ENCODE data around the gene HEXD.

HEXD gene

DNA sequence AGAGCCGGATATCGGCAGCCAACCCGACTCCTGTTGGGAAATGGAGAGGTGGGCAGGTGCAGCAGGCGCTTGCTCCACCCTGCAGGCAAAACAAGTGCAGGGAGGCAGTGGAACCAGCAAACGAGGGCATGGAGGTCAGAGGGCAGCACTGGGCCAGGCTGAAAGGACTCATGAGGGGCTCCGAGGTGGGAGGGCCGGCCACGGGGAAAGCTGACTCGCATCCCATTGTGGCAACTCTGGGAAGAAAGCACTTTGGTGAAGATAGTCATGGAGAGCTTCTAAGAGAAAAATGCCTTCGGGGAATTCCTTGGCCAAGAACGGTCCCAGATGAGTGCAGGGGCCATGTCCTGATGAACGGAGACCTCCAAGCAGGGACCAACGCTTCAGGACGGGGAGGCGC, 28.0 kb downstream of the HEXD start:
- TF ChIP-seq, protein P1, sequence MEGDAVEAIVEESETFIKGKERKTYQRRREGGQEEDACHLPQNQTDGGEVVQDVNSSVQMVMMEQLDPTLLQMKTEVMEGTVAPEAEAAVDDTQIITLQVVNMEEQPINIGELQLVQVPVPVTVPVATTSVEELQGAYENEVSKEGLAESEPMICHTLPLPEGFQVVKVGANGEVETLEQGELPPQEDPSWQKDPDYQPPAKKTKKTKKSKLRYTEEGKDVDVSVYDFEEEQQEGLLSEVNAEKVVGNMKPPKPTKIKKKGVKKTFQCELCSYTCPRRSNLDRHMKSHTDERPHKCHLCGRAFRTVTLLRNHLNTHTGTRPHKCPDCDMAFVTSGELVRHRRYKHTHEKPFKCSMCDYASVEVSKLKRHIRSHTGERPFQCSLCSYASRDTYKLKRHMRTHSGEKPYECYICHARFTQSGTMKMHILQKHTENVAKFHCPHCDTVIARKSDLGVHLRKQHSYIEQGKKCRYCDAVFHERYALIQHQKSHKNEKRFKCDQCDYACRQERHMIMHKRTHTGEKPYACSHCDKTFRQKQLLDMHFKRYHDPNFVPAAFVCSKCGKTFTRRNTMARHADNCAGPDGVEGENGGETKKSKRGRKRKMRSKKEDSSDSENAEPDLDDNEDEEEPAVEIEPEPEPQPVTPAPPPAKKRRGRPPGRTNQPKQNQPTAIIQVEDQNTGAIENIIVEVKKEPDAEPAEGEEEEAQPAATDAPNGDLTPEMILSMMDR (IDR thresholded peaks at IDR 0.05; ENCODE audit: low read depth, low read length): no peak
- no peak overlapping the region for H3K4me3 ChIP-seq (ENCODE audit: low read depth, low read length)
- in situ Hi-C loops (cut with HindIII; ENCODE audit: low sequenced_read_pairs): no loop called here
- no peak for DNase-seq (ENCODE audit: low read depth, low spot score)

DNA sequence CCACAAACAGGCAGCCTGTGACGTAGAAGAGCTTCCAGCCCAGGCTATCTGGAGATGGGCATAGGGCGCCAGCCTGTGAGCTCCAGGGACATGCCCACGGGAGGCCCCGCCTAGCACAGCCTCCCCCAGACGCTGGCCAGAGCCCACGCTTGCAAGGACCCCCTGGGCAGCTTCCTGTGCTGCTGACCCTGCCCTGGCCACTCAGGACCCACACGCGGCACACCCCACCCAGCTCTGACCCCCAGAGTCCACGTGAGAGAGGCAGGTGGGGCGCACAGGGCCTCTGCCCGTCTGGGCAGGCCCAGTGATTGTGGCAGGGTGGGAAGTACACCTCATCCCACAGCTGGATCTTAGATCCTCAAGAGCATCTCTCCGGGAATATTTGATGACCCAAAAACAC, 28.5 kb downstream of the HEXD start:
- in situ Hi-C loops (cut with HindIII; ENCODE audit: low sequenced_read_pairs): no loop called here
- no peak for DNase-seq (ENCODE audit: low read depth, low spot score)
- TF ChIP-seq, protein P1 (IDR thresholded peaks at IDR 0.05; ENCODE audit: low read depth, low read length): no peak
- H3K4me3 ChIP-seq (ENCODE audit: low read depth, low read length): no peak overlapping the region

DNA sequence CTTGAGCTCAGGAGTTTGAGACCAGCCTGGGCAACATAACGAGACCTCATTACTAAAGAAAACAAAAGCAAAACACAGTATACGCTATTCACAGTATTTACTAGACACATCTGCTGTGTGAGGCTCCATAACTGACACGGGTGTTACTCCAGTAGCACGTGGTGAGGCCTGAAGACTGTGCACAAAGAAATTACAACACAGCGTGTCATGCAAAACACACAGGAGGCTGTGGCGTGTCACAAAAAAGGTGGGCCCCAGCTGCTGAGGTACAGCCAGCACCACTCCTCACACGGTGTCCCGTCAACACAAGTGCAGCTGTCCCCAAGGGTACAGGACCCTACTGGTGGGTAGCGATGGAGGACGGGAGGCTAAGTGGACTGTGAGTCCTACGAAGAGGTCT, 29.7 kb downstream of the HEXD start:
- DNase-seq (ENCODE audit: low read depth, low spot score): no peak
- in situ Hi-C loops (cut with HindIII; ENCODE audit: low sequenced_read_pairs): no loop called here
- TF ChIP-seq, protein P1 (IDR thresholded peaks at IDR 0.05; ENCODE audit: low read depth, low read length): no peak
- H3K4me3 ChIP-seq (ENCODE audit: low read depth, low read length): no peak overlapping the region

GRCh38 chr17:82449131-82449882, 31.2 kb downstream of the HEXD start:
- in situ Hi-C loops (cut with HindIII; ENCODE audit: low sequenced_read_pairs): no loop called here
- peak overlapping the region; percentile 82 for H3K4me3 ChIP-seq (ENCODE audit: low read depth, low read length)
- DNase-seq (ENCODE audit: low read depth, low spot score): no peak
- TF ChIP-seq, protein P1 (IDR thresholded peaks at IDR 0.05; ENCODE audit: low read depth, low read length): no peak

DNA sequence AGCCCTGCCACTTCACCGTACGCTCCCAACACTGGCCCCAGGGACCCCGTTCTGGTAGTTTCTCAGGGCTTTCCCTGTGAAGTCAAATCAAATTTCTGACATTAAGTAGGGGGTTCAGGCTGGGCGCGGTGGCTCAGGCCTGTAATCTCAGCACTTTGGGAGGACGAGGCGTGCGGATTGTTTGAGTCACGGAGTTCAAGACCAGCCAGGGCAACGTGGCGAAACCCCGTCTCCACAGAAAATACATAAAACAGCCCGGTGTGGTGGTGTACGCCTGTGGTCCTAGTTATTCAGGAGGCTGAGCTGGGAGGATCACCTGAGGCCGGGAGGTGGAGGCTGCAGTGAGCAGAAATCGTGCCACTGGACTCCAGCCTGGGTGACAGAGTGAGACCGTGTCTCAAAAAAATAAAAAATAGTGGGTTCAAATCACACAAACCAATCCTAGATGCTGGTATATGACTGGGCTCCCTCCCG, 31.8 kb downstream of the HEXD start:
- no peak for DNase-seq (ENCODE audit: low read depth, low spot score)
- in situ Hi-C loops (cut with HindIII; ENCODE audit: low sequenced_read_pairs): no loop called here
- H3K4me3 ChIP-seq (ENCODE audit: low read depth, low read length): peak overlapping the region; percentile 82
- TF ChIP-seq, protein P1 (IDR thresholded peaks at IDR 0.05; ENCODE audit: low read depth, low read length): no peak

DNA sequence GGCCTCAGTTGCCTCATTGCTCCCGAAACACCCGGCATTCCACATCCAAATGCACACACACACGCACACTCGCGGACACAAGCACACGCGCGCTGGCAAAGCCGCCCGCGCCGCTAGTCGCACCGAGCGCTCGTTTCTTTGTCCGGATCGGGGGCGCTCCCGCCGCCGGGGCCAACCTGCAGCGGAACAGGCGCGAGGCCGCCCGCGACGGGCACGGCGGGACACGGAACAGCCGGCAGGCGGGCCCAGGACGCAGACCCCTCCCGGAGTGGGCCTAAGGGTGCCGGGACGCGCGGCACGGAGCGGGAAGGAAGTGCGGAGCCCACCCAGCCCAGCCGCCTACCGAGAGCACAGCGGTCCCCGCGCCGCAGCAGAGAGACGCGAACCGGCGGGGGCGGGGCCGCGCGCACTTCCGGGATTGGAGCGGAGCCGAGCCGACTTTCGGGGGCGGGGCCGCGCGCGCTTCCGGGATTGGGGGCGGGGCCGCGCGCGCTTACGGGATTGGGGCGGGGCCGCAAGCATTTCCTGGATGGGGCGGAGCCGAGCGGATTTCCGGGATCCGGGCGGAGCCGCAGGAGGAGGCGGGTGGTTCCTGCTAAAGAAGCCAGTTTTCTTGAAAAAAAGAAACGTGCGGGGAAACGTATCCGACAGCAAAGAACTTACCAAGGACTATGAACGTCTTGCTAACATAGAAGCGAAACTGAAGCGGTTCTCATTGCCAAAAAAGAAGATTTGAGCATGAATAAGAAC, 32.4 kb downstream of the HEXD start, which contains the start of gene CYBC1:
TSS of gene CYBC1 (minus strand) at position 396 of the 750 bp plus-strand sequence. CDS start 1,498 bp downstream, outside the sequence.
- DNase-seq (ENCODE audit: low read depth, low spot score): peak; percentile 96
- TF ChIP-seq, protein P1 (IDR thresholded peaks at IDR 0.05; ENCODE audit: low read depth, low read length): no peak
- in situ Hi-C loops (cut with HindIII; ENCODE audit: low sequenced_read_pairs): no loop called here
- peak within 1 kb of the TSS; percentile 82 for H3K4me3 ChIP-seq (ENCODE audit: low read depth, low read length)
